ENCODE results near the gene CAMSAP1.

DNA sequence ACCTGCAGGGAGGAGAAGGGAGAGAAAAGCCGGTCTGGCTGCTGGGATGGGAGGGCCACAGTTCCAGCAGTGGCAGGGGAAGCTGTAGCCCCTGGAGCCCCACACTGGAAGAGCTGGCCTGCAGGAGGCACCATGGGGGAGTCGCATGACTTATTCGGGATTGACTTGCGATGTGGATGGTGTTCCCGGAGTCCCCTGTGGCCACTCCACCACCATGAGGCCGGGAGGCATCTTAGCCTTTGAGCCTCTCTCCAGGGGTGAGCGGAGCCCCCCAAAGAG lies 113.3 kb downstream of the CAMSAP1 start:
- TF ChIP-seq RCOR1 (conservative IDR thresholded peaks at IDR 0.05; ENCODE audit: low read depth, low read length) (no peak), RAD21 (IDR thresholded peaks at IDR 0.05; ENCODE audit: insufficient read depth, low read depth, low read length) (no peak)
